SK-N-SH (cell line): Measurements from ENCODE around the gene TMEM144. TPM values are rescaled to one million over a fixed set of nuclear protein-coding genes. Genes with fewer than 3 reads are reported as not detected.

Source experiments
- CTCF ChIA-PET: fragments of 300-600, 350-600 bp; formaldehyde crosslinking; extraction: SDS; loops from one replicate; lab custom pipeline; 2021; lab: Yijun Ruan, JAX
- POLR2A ChIA-PET: fragments of 350-600 bp; sonication (Branson Sonifier 250); formaldehyde crosslinking; extraction: SDS; loops from one replicate; lab custom pipeline; 2020; ENCODE audit warnings: antibody characterized with exemption, inconsistent platforms; lab: Yijun Ruan, JAX
- DNase-seq: peaks from one replicate; pipeline ENCODE4 v3.0.0; 2012
- H2AFZ ChIP-seq: fragments of 200-600 bp; sonication (generic); 2 replicates; pipeline ENCODE4 v1.8.1; 2016; ENCODE audit warnings: antibody characterized with exemption, mild to moderate bottlenecking, low read depth
- H3F3A ChIP-seq: fragments of 200-600 bp; sonication (generic); replicated peaks from 2 replicates; pipeline ENCODE3; 2016; ENCODE audit warnings: antibody characterized with exemption, mild to moderate bottlenecking; ENCODE audit not compliant: insufficient read depth
- H3K27ac ChIP-seq, 2 experiments: fragments of 200-500 bp in 1 of 2; fragments of 200-600 bp in 1 of 2; sonication (Bioruptor generic) in 1 of 2; sonication (generic), shearing (Covaris generic) in 1 of 2; 2 replicates each; pipeline versions ENCODE4 v1.5.1 to v1.6.1; 2014 to 2016; ENCODE audit warnings: low read depth in 2 of 2, inconsistent platforms in 1 of 2, low read length in 1 of 2, mild to moderate bottlenecking in 1 of 2, mixed read lengths in 1 of 2
- H3K27me3 ChIP-seq: fragments of 200-600 bp; sonication (generic), shearing (Covaris generic); 2 replicates; pipeline ENCODE4 v1.6.1; 2016; ENCODE audit warnings: mixed run types; ENCODE audit not compliant: insufficient read depth
- H3K36me3 ChIP-seq, 2 experiments: fragments of 200-500 bp in 1 of 2; fragments of 200-600 bp in 1 of 2; sonication (Bioruptor generic) in 1 of 2; sonication (generic) in 1 of 2; replicated peaks in 1 of 2; 2 replicates each; pipeline versions ENCODE3 to v1.5.1; 2014 to 2016; ENCODE audit warnings: low read length in 1 of 2, mild to moderate bottlenecking in 1 of 2; ENCODE audit not compliant: insufficient read depth in 2 of 2, control insufficient read depth in 1 of 2
- H3K4me1 ChIP-seq, 2 experiments: fragments of 200-500 bp in 1 of 2; fragments of 200-600 bp in 1 of 2; sonication (Bioruptor generic) in 1 of 2; sonication (generic), shearing (Covaris generic) in 1 of 2; 2 replicates each; pipeline versions ENCODE4 v1.5.1 to v1.6.1; 2014 to 2016; ENCODE audit warnings: low read depth in 1 of 2, low read length in 1 of 2, mixed run types in 1 of 2; ENCODE audit not compliant: insufficient read depth in 2 of 2, control insufficient read depth in 1 of 2
- H3K4me2 ChIP-seq: fragments of 200-600 bp; sonication (generic), shearing (Covaris generic); 2 replicates; pipeline ENCODE4 v1.6.1; 2017; ENCODE audit warnings: mixed run types
- H3K4me3 ChIP-seq, 2 experiments: fragments of 200-500 bp in 1 of 2; fragments of 200-600 bp in 1 of 2; sonication (Bioruptor generic) in 1 of 2; sonication (generic), shearing (Covaris generic) in 1 of 2; 2 replicates each; pipeline versions ENCODE4 v1.5.1 to v1.8.1; 2014 to 2016; ENCODE audit warnings: low read depth in 2 of 2, inconsistent platforms in 1 of 2, low read length in 1 of 2, mild to moderate bottlenecking in 1 of 2, mixed read lengths in 1 of 2, moderate library complexity in 1 of 2
- H3K79me2 ChIP-seq: fragments of 200-600 bp; sonication (generic); 2 replicates; pipeline ENCODE4 v1.8.1; 2017; ENCODE audit warnings: mild to moderate bottlenecking; ENCODE audit not compliant: insufficient read depth
- H3K9ac ChIP-seq: fragments of 200-600 bp; sonication (generic); 2 replicates; pipeline ENCODE4 v1.6.1; 2017; ENCODE audit warnings: mixed run types
- H3K9me2 ChIP-seq: fragments of 200-600 bp; sonication (generic); 2 replicates; pipeline ENCODE4 v1.6.1; 2017; ENCODE audit warnings: mixed run types
- H3K9me3 ChIP-seq: fragments of 200-600 bp; sonication (generic); 2 replicates; pipeline ENCODE4 v1.6.1; 2017; ENCODE audit warnings: mixed run types, mild to moderate bottlenecking, moderate library complexity
- H4K20me1 ChIP-seq: fragments of 200-600 bp; sonication (generic); 2 replicates; pipeline ENCODE4 v1.6.1; 2017; ENCODE audit warnings: mild to moderate bottlenecking, mixed run types; ENCODE audit not compliant: insufficient read depth
- FOSL2 ChIP-seq: IDR thresholded peaks from 2 replicates; pipeline ENCODE4 v1.4.0; 2012; ENCODE audit warnings: low read depth, mild to moderate bottlenecking, moderate library complexity, borderline replicate concordance
- MXI1 ChIP-seq: IDR thresholded peaks from 2 replicates; pipeline ENCODE4 v1.6.1; 2012; ENCODE audit warnings: mild to moderate bottlenecking, low read depth, low read length, improper control_type of control experiment
- RAD21 ChIP-seq: IDR thresholded peaks from 2 replicates; pipeline ENCODE4 v1.6.1; 2012; ENCODE audit warnings: mild to moderate bottlenecking, low read length
- RXRA ChIP-seq: IDR thresholded peaks from 2 replicates; pipeline ENCODE4 v1.4.0; 2012; ENCODE audit warnings: low read depth, mild to moderate bottlenecking, borderline replicate concordance
- SMC3 ChIP-seq: IDR thresholded peaks from 2 replicates; pipeline ENCODE4 v1.6.1; 2012; ENCODE audit warnings: low read depth, low read length, improper control_type of control experiment
- TAF1 ChIP-seq: IDR thresholded peaks from 2 replicates; pipeline ENCODE4 v1.6.1; 2012; ENCODE audit warnings: low read depth, mild to moderate bottlenecking, low read length, moderate library complexity, borderline replicate concordance
- WGBS: methylation state at CpG from one replicate; pipeline ENCODE4 v1.1.6; 2017; ENCODE audit warnings: low lambda C conversion rate; 5-methylcytosine and 5-hydroxymethylcytosine counted together
- polyA plus RNA-seq, 3 experiments: library from polyadenylated mRNA; depleted of rRNA; stranded (reverse); fragments of >200 nt; gene quantifications; 2 replicates each; pipeline ENCODE4 v1.2.3, GENCODE V29; 2012
- TF ChIP-seq, protein P1 (sequence below): fragments of 200-600 bp; sonication (generic); IDR thresholded peaks from 2 replicates; pipeline ENCODE4 v1.6.1; 2017; ENCODE audit warnings: antibody characterized with exemption, mild to moderate bottlenecking, moderate library complexity
- TF ChIP-seq, protein P2 (sequence below): IDR thresholded peaks from 2 replicates; pipeline ENCODE4; 2012

Gene TMEM144
- polyA plus RNA-seq, 1 of the 3 experiments (the other 2 are of a cell fraction), result not detected

DNA sequence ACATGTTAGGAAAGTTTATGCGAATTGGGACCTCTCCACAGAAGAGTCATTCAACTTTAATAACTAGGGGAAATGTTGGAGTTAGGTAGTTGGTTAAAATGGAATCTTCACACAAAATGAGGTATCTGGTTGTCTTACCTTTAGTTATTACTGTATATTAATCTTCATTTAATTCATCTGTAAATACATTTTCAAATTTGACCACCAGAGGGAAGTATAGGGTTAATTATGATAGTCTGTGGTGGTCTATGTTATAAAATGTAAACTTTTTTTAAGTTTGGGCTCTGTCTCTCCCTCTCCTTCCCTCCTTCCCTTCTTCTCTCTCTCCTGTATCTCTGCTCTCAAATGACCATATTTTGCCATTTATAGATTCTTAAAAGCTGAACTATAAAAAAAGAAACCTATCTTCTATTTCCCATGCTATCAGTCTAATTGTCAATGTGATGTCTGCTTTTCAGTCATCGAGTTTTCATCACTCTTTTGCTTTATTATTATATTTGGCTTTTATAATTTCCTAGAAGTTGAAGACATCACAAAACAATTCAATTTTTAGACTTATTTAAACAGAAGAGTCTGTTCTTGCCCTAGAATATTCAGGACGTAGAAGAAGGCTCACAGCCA, 49.8 kb downstream of the TMEM144 start:
- POLR2A ChIA-PET, result no interaction called here
- Histone ChIP-seq H3F3A (no peaks in the 10 kb centered on the region), H3K27me3 (no peaks in the 10 kb centered on the region), H3K36me3 (no peaks in the 10 kb centered on the region), H3K79me2 (no peaks in the 10 kb centered on the region), H3K4me3 (no peak overlapping the region), H4K20me1 (no peaks in the 10 kb centered on the region), H2AFZ (no peak overlapping the region), H3K27ac (no peak overlapping the region), H3K9ac (no peak overlapping the region), H3K4me2 (no peak overlapping the region), H3K9me3 (no peaks in the 10 kb centered on the region), H3K4me1 (no peaks in the 10 kb centered on the region; a peak in 1 of 4 replicates), H3K9me2 (no peaks in the 10 kb centered on the region)
- no peak for DNase-seq
- CTCF ChIA-PET, result interaction anchor here (0.6 to 2.5 kb wide), 22 partner anchors 15 to 941 kb away, joined by 3 to 54 read pairs (median 3); no protein-coding TSS in a partner anchor
- 31% methylated on average over 3 of the region's 3 CpGs for WGBS
- TF ChIP-seq MXI1, result no peak
- TF ChIP-seq, protein P1, sequence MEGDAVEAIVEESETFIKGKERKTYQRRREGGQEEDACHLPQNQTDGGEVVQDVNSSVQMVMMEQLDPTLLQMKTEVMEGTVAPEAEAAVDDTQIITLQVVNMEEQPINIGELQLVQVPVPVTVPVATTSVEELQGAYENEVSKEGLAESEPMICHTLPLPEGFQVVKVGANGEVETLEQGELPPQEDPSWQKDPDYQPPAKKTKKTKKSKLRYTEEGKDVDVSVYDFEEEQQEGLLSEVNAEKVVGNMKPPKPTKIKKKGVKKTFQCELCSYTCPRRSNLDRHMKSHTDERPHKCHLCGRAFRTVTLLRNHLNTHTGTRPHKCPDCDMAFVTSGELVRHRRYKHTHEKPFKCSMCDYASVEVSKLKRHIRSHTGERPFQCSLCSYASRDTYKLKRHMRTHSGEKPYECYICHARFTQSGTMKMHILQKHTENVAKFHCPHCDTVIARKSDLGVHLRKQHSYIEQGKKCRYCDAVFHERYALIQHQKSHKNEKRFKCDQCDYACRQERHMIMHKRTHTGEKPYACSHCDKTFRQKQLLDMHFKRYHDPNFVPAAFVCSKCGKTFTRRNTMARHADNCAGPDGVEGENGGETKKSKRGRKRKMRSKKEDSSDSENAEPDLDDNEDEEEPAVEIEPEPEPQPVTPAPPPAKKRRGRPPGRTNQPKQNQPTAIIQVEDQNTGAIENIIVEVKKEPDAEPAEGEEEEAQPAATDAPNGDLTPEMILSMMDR, result peak; percentile 68
- peak; percentile 39; the same call in 1 of the 2 replicates for TF ChIP-seq SMC3
- no peak for TF ChIP-seq RXRA
- TF ChIP-seq RAD21, result peak; percentile 74
- no peak for TF ChIP-seq TAF1
- TF ChIP-seq, protein P2, sequence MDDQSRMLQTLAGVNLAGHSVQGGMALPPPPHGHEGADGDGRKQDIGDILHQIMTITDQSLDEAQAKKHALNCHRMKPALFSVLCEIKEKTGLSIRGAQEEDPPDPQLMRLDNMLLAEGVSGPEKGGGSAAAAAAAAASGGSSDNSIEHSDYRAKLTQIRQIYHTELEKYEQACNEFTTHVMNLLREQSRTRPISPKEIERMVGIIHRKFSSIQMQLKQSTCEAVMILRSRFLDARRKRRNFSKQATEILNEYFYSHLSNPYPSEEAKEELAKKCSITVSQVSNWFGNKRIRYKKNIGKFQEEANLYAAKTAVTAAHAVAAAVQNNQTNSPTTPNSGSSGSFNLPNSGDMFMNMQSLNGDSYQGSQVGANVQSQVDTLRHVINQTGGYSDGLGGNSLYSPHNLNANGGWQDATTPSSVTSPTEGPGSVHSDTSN, result no peak
- TF ChIP-seq FOSL2, result no peak

DNA sequence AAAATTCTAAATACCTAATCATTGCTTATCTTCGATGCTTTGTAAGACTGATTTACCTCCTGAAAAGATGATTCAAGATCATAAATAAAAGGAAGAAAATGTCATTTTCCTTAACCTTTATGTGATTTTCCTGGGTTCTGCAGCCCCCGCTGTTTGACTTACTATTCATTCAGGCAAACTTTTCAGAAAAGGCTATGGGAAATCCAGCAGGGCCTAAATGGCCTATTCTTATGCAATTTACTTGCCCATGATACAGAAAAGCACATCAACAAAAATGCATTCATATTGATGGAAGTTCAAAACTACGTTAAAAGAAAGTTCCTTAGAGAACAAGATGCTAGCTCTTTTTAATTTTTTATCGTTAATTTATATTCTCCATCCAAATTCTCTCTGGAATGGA, 51.2 kb downstream of the TMEM144 start:
- no peak overlapping the region for H3K4me2 ChIP-seq
- CTCF ChIA-PET, result interaction anchor here (1.2 to 2.5 kb wide), 6 partner anchors 13 to 366 kb away, joined by 3 to 54 read pairs (median 6); no protein-coding TSS in a partner anchor
- H2AFZ ChIP-seq, result no peak overlapping the region
- H4K20me1 ChIP-seq, result no peaks in the 10 kb centered on the region
- H3K4me3 ChIP-seq, result no peak overlapping the region
- H3K27ac ChIP-seq, result no peak overlapping the region
- POLR2A ChIA-PET, result no interaction called here
- H3K9me3 ChIP-seq, result no peaks in the 10 kb centered on the region
- 66% methylated on average over 4 of the region's 4 CpGs for WGBS
- no peaks in the 10 kb centered on the region for H3K36me3 ChIP-seq
- no peaks in the 10 kb centered on the region for H3K9me2 ChIP-seq
- no peaks in the 10 kb centered on the region for H3K79me2 ChIP-seq
- no peak overlapping the region for H3K9ac ChIP-seq
- H3K4me1 ChIP-seq, result no peaks in the 10 kb centered on the region; a peak in 1 of 4 replicates
- no peaks in the 10 kb centered on the region for H3K27me3 ChIP-seq
- H3F3A ChIP-seq, result no peaks in the 10 kb centered on the region
- DNase-seq, result no peak
- TF ChIP-seq SMC3, result no peak
- TF ChIP-seq FOSL2, result no peak
